HL-60 (cell line): ENCODE measurements around the gene PA2G4.

Source experiments
- DNase-seq, 2 experiments: peaks; one replicate each; pipeline ENCODE4 v3.0.0-alpha.2; 2010 to 2020; ENCODE audit warnings: low read depth in 1 of 2, low spot score in 1 of 2
- H3K27ac ChIP-seq: fragments of 250-450 bp; sonication (Bioruptor Pico); replicated peaks from 2 replicates; pipeline ENCODE4 v1.5.1; 2020; ENCODE audit warnings: mild to moderate bottlenecking, moderate library complexity
- H3K27me3 ChIP-seq: fragments of 250-450 bp; sonication (Bioruptor Pico); 2 replicates; pipeline ENCODE4 v1.5.1; 2021; ENCODE audit warnings: mild to moderate bottlenecking, moderate library complexity; ENCODE audit not compliant: insufficient read depth, poor library complexity, severe bottlenecking
- H3K4me3 ChIP-seq: replicated peaks from 2 replicates; pipeline ENCODE4 v1.5.1; 2011; ENCODE audit warnings: mild to moderate bottlenecking, control low read depth, low read length; ENCODE audit not compliant: insufficient read depth
- GABPA ChIP-seq: IDR thresholded peaks from 2 replicates; pipeline ENCODE4 v1.6.1; 2012; ENCODE audit warnings: low read depth
- POLR2AphosphoS5 ChIP-seq: IDR thresholded peaks from 2 replicates; pipeline ENCODE4 v1.6.1; 2012; ENCODE audit warnings: low read depth
- SPI1 ChIP-seq: IDR thresholded peaks from 2 replicates; pipeline ENCODE4 v1.6.1; 2012; ENCODE audit warnings: low read depth, mild to moderate bottlenecking, borderline replicate concordance
- TF ChIP-seq, protein P1 (sequence below): IDR thresholded peaks from 2 replicates; pipeline ENCODE4 v1.6.1; 2012; ENCODE audit warnings: low read depth; ENCODE audit not compliant: insufficient replicate concordance
- TF ChIP-seq, protein P2 (sequence below): IDR thresholded peaks from one replicate; pipeline ENCODE4 v1.5.1; 2011; ENCODE audit warnings: low read length, control low read depth, inconsistent platforms; ENCODE audit not compliant: insufficient read depth

Gene PA2G4

DNA sequence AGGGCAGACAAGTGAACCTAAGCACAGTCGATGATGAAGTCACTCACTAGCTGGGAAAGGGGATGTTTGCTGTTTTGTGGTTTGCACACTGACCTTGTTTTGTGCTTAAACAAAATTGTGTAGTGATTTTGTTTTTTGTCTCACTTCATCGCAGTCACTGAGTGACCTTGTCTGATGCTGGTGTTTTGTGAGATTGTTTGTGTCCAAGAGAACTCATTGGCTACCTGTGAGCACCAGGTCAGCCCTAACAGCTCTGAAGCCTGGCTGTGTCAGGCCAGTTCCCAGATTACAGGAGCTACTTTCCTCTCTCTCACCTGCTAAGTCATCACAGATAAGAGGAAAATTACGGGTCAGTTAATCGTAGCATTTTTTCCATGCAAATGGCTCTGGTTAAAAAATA lies 19.8 kb downstream of the PA2G4 start:
- no peak for TF ChIP-seq POLR2AphosphoS5
- TF ChIP-seq GABPA, result no peak
- TF ChIP-seq SPI1, result no peak

DNA sequence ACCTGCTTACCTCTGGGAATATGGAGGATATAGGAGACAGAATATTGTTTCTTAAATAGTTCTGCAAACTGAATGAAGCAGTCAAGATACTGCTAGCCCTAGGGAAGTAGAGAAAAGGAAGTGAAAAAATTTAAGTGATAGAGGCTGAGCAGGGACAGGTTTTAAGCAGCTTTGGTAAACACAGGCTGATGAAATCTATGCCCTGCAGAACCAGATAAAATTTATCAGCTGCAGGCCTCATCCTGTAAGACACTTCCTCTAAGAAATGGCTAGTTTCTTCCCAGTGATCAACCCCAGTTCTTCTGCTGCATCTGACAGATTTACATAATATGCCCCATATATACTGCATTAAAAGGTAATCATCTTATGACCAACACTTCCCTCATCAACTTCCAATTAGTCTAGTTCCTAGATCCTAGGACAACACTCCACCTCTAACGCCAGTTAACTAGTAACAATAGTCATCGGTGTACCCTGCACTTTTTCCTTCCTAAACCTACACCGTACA lies 22.4 kb downstream of the PA2G4 start:
- Histone ChIP-seq H3K27ac (peak overlapping the region; percentile 81), H3K4me3 (no peak overlapping the region), H3K27me3 (no peaks in the 10 kb centered on the region)
- peak; percentile 77 to 78 for DNase-seq
- TF ChIP-seq GABPA, result no peak
- TF ChIP-seq, protein P1, sequence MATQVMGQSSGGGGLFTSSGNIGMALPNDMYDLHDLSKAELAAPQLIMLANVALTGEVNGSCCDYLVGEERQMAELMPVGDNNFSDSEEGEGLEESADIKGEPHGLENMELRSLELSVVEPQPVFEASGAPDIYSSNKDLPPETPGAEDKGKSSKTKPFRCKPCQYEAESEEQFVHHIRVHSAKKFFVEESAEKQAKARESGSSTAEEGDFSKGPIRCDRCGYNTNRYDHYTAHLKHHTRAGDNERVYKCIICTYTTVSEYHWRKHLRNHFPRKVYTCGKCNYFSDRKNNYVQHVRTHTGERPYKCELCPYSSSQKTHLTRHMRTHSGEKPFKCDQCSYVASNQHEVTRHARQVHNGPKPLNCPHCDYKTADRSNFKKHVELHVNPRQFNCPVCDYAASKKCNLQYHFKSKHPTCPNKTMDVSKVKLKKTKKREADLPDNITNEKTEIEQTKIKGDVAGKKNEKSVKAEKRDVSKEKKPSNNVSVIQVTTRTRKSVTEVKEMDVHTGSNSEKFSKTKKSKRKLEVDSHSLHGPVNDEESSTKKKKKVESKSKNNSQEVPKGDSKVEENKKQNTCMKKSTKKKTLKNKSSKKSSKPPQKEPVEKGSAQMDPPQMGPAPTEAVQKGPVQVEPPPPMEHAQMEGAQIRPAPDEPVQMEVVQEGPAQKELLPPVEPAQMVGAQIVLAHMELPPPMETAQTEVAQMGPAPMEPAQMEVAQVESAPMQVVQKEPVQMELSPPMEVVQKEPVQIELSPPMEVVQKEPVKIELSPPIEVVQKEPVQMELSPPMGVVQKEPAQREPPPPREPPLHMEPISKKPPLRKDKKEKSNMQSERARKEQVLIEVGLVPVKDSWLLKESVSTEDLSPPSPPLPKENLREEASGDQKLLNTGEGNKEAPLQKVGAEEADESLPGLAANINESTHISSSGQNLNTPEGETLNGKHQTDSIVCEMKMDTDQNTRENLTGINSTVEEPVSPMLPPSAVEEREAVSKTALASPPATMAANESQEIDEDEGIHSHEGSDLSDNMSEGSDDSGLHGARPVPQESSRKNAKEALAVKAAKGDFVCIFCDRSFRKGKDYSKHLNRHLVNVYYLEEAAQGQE, result no peak
- TF ChIP-seq SPI1, result peak; percentile 92
- TF ChIP-seq, protein P2, sequence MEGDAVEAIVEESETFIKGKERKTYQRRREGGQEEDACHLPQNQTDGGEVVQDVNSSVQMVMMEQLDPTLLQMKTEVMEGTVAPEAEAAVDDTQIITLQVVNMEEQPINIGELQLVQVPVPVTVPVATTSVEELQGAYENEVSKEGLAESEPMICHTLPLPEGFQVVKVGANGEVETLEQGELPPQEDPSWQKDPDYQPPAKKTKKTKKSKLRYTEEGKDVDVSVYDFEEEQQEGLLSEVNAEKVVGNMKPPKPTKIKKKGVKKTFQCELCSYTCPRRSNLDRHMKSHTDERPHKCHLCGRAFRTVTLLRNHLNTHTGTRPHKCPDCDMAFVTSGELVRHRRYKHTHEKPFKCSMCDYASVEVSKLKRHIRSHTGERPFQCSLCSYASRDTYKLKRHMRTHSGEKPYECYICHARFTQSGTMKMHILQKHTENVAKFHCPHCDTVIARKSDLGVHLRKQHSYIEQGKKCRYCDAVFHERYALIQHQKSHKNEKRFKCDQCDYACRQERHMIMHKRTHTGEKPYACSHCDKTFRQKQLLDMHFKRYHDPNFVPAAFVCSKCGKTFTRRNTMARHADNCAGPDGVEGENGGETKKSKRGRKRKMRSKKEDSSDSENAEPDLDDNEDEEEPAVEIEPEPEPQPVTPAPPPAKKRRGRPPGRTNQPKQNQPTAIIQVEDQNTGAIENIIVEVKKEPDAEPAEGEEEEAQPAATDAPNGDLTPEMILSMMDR, result no peak
- peak; percentile 54 for TF ChIP-seq POLR2AphosphoS5

More for the DNA sequence above, 19.8 kb downstream of the PA2G4 start:
- H3K27me3 ChIP-seq, result no peaks in the 10 kb centered on the region
- no peak overlapping the region for H3K27ac ChIP-seq
- no peak overlapping the region for H3K4me3 ChIP-seq
- no peak for DNase-seq

- no peaks in the 10 kb centered on the region for H3K27me3 ChIP-seq
- TF ChIP-seq SPI1 (no peak), POLR2AphosphoS5 (no peak)
- TF ChIP-seq, protein P2, result no peak
- no peak for DNase-seq
- H3K27ac ChIP-seq, result peak overlapping the region; percentile 81
- peak overlapping the region; percentile 12; the same call in 1 of the 2 replicates for H3K4me3 ChIP-seq
These were observed 23.1 kb downstream of the PA2G4 start for GRCh38 chr12:56127485-56127887.

- no peaks in the 10 kb centered on the region for H3K27me3 ChIP-seq
- peak; percentile 71; the same call in 1 of the 2 replicates for TF ChIP-seq POLR2AphosphoS5
- no peak; the same call in 1 of the 2 replicates for TF ChIP-seq SPI1
- peak within 1 kb of the TSS; percentile 81 for H3K27ac ChIP-seq
- DNase-seq, result peak; percentile 100
- H3K4me3 ChIP-seq, result peak within 1 kb of the TSS; percentile 83
These were observed 23.7 kb downstream of the PA2G4 start, which contains the start of gene ESYT1 for GRCh38 chr12:56127888-56128669. Gene ESYT1, plus strand, starts transcription at chr12:56128267. Its CDS starts 53 bp downstream, at chr12:56128320.

GRCh38 chr12:56128670-56129205 lies 24.4 kb downstream of the PA2G4 start:
- TF ChIP-seq POLR2AphosphoS5 (no peak), GABPA (no peak), SPI1 (no peak)
- TF ChIP-seq, protein P1, result no peak
- TF ChIP-seq, protein P2, result no peak
- peak overlapping the region; percentile 80 for H3K27ac ChIP-seq
- peak overlapping the region; percentile 83 for H3K4me3 ChIP-seq
- H3K27me3 ChIP-seq, result no peaks in the 10 kb centered on the region
- DNase-seq, result peak in 1 of 2 experiments; percentile 14
